K562 (cell line): ENCODE results near the gene AGRN. TPM values are rescaled to one million over a fixed set of nuclear protein-coding genes. Genes with fewer than 3 reads are reported as not detected.

Experiments
- ARNT ChIP-seq, 2 experiments: fragments of 450-650 bp; IDR thresholded peaks; 2 replicates each; pipeline ENCODE4 v1.6.1; 2016; ENCODE audit warnings: mild to moderate bottlenecking in 1 of 2
- ATF7 ChIP-seq: fragments of 450-650 bp; IDR thresholded peaks from 2 replicates; pipeline ENCODE4 v1.7.1; 2014; ENCODE audit warnings: mild to moderate bottlenecking, moderate library complexity
- BCOR ChIP-seq: fragments of 450-650 bp; IDR thresholded peaks from 2 replicates; pipeline ENCODE4 v1.6.1; 2016
- BDP1 ChIP-seq: IDR thresholded peaks from 3 replicates; pipeline ENCODE4 v1.6.1; 2011; ENCODE audit not compliant: insufficient read length, insufficient read depth
- CREBBP ChIP-seq: IDR thresholded peaks from one replicate; pipeline ENCODE4 v1.6.1; 2012; ENCODE audit warnings: low read depth, mild to moderate bottlenecking, control low read depth, inconsistent platforms, low read length
- DMBX1 ChIP-seq: fragments of 250-450 bp; sonication (Bioruptor Pico); IDR thresholded peaks from 2 replicates; pipeline ENCODE4 v1.8.0; 2022; ENCODE audit warnings: inconsistent platforms, mild to moderate bottlenecking, moderate library complexity, borderline replicate concordance
- LCOR ChIP-seq: sonication (generic); formaldehyde crosslinking; IDR thresholded peaks from 2 replicates; pipeline ENCODE4 v1.8.0; 2022; ENCODE audit warnings: mild to moderate bottlenecking, missing genetic modification reagents
- MAX ChIP-seq: sonication (generic); formaldehyde crosslinking; IDR thresholded peaks from 2 replicates; pipeline ENCODE4 v1.9.0; 2022; ENCODE audit warnings: mild to moderate bottlenecking, missing genetic modification reagents
- MAZ ChIP-seq, 2 experiments: fragments of 450-650 bp in 1 of 2; sonication (generic) in 1 of 2; formaldehyde crosslinking; IDR thresholded peaks in 1 of 2; conservative IDR thresholded peaks in 1 of 2; 2 replicates each; pipeline versions ENCODE4 v1.4.0 to v1.5.0; 2020; ENCODE audit warnings: mild to moderate bottlenecking in 1 of 2, missing genetic modification reagents in 1 of 2
- MCM5 ChIP-seq: fragments of 450-650 bp; IDR thresholded peaks from 2 replicates; pipeline ENCODE4 v1.6.1; 2016; ENCODE audit warnings: low read depth
- NFIC ChIP-seq: fragments of 450-650 bp; IDR thresholded peaks from 2 replicates; pipeline ENCODE4 v1.6.1; 2017; ENCODE audit warnings: mild to moderate bottlenecking, inconsistent platforms
- PRDM10 ChIP-seq: fragments of 450-650 bp; IDR thresholded peaks from 2 replicates; pipeline ENCODE4 v1.6.1; 2018; ENCODE audit not compliant: partially characterized antibody
- SIN3A ChIP-seq, 2 experiments: fragments of 150-350 bp in 1 of 2; IDR thresholded peaks; 2 replicates each; pipeline ENCODE4 v1.6.1; 2011 to 2016; ENCODE audit warnings: borderline replicate concordance in 2 of 2, low read depth in 2 of 2, low read length in 2 of 2, mild to moderate bottlenecking in 2 of 2, moderate library complexity in 2 of 2; ENCODE audit not compliant: control insufficient read depth in 1 of 2
- SMARCA4 ChIP-seq: fragments of 450-650 bp; IDR thresholded peaks from 2 replicates; pipeline ENCODE4 v1.6.1; 2016
- SNRNP70 ChIP-seq: fragments of 200-400 bp; formaldehyde crosslinking; optimal IDR thresholded peaks from 2 replicates; pipeline ENCODE3; 2017; ENCODE audit warnings: low read depth, low read length
- TAF15 ChIP-seq: fragments of 200-400 bp; formaldehyde crosslinking; IDR thresholded peaks from 2 replicates; pipeline ENCODE4 v1.6.1; 2017; ENCODE audit warnings: mild to moderate bottlenecking, low read depth, low read length, moderate library complexity
- THRA ChIP-seq: fragments of 450-650 bp; IDR thresholded peaks from 2 replicates; pipeline ENCODE4 v1.6.1; 2017; ENCODE audit warnings: mild to moderate bottlenecking, moderate library complexity
- ZNF133 ChIP-seq: fragments of 250-450 bp; sonication (Bioruptor Pico); IDR thresholded peaks from 2 replicates; pipeline ENCODE4 v1.4.0; 2020; ENCODE audit warnings: mild to moderate bottlenecking
- ZNF280A ChIP-seq: fragments of 450-650 bp; IDR thresholded peaks from 2 replicates; pipeline ENCODE4 v1.6.1; 2018; ENCODE audit warnings: mild to moderate bottlenecking, low read depth; ENCODE audit not compliant: partially characterized antibody
- ZNF589 ChIP-seq: fragments of 200-800 bp; sonication (Bioruptor generic); IDR thresholded peaks from 2 replicates; pipeline ENCODE4 v1.6.1; 2016; ENCODE audit warnings: low read depth, missing genetic modification characterization, missing compliant biosample characterization
- ZNF766 ChIP-seq: fragments of 200-800 bp; sonication (Bioruptor generic); conservative IDR thresholded peaks from 2 replicates; pipeline ENCODE4 v1.6.1; 2016; ENCODE audit warnings: missing genetic modification characterization, missing compliant biosample characterization
- ZSCAN32 ChIP-seq: fragments of 450-650 bp; formaldehyde crosslinking; IDR thresholded peaks from 2 replicates; pipeline ENCODE4 v1.4.0; 2020; ENCODE audit warnings: mild to moderate bottlenecking, moderate library complexity
- polyA plus RNA-seq, 8 experiments: library from polyadenylated mRNA; depleted of rRNA in 4 of 8; stranded (reverse) in 5 of 8; unstranded in 3 of 8; fragments of >200 nt; fragmentation: Nextera tagmentation in 2 of 8; fragmentation: Illumina TruSeq in 1 of 8; extraction: Ambion mirVana in 2 of 8; extraction: Trizol in 1 of 8; gene quantifications; 2 replicates each; pipeline versions ENCODE4 v1.2.1 to v1.2.3, GENCODE V29; 2011 to 2014; ENCODE audit warnings: inconsistent platforms in 1 of 8, missing spikeins in 1 of 8
- total RNA-seq, 7 experiments: library from RNA; depleted of rRNA in 6 of 7; stranded (reverse); fragments of >200 nt in 6 of 7; fragmentation: Illumina TruSeq in 2 of 7; extraction: Trizol in 2 of 7; gene quantifications; 2 replicates each; pipeline versions ENCODE4 v1.2.1 to v1.2.3, GENCODE V29; 2011 to 2021; ENCODE audit warnings: low replicate concordance in 1 of 7

AGRN gene
- total and polyA plus RNA-seq, 9 of the 15 experiments (the other 6 are each of a cell fraction or from before 2014, with no cell fraction given), result 0.04 to 111 (median 18.1) TPM

- no peak for TF ChIP-seq SIN3A (IDR thresholded peaks at IDR 0.05; ENCODE audit: borderline replicate concordance in 2 of 2, control insufficient read depth in 1 of 2, low read depth in 2 of 2, low read length in 2 of 2)
- peak in 1 of 2 experiments; percentile 78; a peak in 1 of 4 replicates for TF ChIP-seq MAZ (CRISPR knock-in tag; conservative IDR thresholded peaks at IDR 0.05 in 1 of 2, IDR thresholded peaks at IDR 0.05 in 1 of 2)
- peak; percentile 80; the same call in 1 of the 2 replicates for TF ChIP-seq ZNF589 (CRISPR knock-in tag)
- TF ChIP-seq BCOR, result peak; percentile 58
- no peak for TF ChIP-seq SNRNP70
- TF ChIP-seq PRDM10, result peak; percentile 36
- TF ChIP-seq MAX (CRISPR knock-in tag), result peak; percentile 26; the same call in 1 of the 2 replicates
- peak; percentile 10 for TF ChIP-seq ZNF280A
- no peak for TF ChIP-seq BDP1
- TF ChIP-seq ZNF133 (CRISPR knock-in tag), result no peak
- peak; percentile 86 for TF ChIP-seq DMBX1 (CRISPR knock-in tag)
- peak; percentile 47 for TF ChIP-seq ATF7
- no peak for TF ChIP-seq ARNT (IDR thresholded peaks at IDR 0.05)
- TF ChIP-seq TAF15, result no peak
- TF ChIP-seq THRA, result no peak
- TF ChIP-seq ZNF766 (CRISPR knock-in tag), result peak; percentile 80; the same call in 1 of the 2 replicates
- peak; percentile 80 for TF ChIP-seq SMARCA4
- TF ChIP-seq MCM5, result no peak
- no peak for TF ChIP-seq CREBBP
- TF ChIP-seq ZSCAN32 (CRISPR knock-in tag), result no peak
- TF ChIP-seq LCOR (CRISPR knock-in tag), result no peak
- peak; percentile 82 for TF ChIP-seq NFIC
These were observed 14.9 kb upstream of the AGRN start (continued) for GRCh38 chr1:1004780-1005697.
